ENCODE data around the gene CCDC122.

CCDC122 gene

DNA sequence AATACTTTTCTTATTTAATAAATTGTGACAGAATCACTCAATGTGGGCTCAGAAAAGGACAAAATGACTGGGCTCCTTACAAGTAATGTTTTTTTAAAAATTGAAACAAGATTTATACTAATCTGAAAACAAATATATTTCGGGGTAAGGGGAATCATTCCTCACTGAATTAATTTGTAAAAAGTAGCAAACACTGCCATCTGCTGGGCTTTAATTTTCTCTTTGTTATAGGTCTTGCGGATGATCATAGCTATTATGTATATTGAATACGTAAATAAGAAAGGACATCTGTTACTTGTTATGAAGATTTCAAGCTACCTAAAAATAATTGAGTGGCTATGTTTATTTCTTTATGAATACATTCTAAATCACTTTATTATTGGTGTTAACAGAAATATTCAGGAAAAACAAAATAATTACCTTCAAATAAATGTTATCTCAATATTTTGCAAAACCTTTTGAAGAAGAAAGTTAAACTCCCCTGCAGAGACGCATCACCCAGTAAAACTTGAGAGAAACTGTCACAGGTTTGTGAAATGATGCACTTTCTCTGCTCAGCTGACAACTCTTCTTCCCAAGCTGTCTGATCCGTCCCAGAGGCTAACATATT is 75.0 kb downstream of the CCDC122 start:
- no peak for DNase-seq (ENCODE audit: low read depth in 2 of 2)

DNA sequence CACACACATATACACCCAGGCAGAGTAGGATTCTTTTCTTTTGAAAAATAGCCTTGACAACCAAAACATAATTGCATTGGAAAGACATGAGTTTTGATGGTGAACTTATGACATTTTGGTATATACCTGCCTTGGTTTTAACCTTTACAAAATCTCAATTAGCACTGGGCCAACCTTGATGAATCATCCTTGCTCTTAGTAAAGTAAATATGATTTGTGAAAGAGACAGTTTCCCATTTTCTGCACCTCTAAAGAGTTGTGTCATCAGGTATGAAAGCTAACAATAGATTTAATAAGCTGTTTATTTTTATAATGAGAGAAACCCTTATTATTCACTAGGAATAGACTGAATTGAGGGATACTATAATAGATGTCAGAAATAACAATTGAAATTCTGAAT is 77.0 kb downstream of the CCDC122 start:
- no peak for DNase-seq (ENCODE audit: low read depth in 2 of 2)

DNA sequence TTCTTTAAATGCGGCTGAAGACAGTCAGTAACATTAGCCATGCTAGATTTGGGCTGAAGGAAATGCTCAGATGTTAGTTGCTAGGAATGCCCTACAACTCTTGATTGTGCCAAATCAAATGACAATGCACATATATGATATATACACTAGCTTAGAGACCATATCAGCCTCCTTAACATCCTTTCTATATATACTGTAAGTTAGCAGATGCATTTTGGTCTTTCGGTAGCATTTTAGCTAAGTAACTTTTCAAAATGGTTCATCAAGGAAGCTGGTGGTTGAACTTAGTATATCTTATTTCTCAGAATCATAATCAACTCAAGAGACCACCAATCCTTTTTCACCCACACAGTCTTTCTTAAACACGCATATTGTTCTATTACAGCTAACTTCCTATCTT is 78.7 kb downstream of the CCDC122 start:
- no peak for DNase-seq (ENCODE audit: low read depth in 2 of 2)

DNA sequence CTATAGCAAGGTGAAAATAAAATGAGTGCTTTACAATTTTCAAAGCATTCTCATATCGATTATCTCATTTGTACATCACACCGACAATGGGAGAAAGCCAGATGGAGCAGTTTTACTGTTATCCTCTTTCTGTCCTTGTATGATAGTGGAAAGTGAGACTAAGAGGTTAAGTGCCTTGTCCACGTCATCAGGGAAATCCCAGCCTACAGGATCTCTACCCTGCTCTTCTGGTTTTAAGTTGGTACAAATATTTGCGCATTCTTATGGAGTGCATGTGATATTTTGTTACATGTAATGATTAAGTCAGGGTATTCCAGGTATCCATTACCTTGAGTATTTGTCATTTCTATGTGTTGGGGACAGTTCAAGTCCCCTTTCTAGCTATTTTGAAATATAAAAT is 80.3 kb downstream of the CCDC122 start:
- no peak for DNase-seq (ENCODE audit: low read depth in 2 of 2)

DNA sequence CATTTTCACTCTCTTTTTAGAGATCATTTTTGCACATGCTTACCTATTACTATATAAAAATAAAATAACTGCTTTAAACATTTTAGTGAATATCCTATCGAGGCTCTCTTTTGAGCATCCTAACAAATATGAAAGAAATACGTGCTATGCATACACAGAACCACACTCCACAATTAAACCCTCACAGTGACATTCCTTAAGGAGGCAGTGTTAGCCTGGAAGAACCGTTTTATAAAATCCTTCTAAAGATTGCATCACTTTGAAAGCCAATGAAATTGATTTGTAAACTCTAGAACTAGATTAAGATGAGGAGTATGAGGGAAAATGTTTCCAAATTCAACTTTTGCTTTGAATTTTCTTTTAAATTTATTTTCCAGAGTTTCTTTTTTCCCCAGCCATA is 81.7 kb downstream of the CCDC122 start:
- DNase-seq (ENCODE audit: low read depth in 2 of 2), result no peak

DNA sequence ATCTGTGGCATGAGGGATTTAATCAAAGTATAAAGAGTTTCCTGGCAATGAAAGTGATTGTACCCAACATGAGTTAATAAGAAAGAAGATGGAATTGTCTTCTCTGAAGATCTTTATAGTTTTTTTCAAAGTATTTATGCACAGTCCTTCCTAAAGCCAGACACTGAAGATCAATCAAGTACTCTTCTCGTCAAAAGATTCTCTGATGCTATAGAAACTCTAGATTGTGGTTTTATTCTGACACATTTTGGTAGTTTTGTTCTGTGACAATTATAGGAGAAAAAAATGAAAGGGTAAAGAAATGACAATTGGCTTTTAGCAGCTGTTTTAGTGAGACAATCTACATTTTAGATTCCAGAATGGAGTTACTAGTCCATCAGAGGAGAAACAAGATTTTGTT is 82.4 kb downstream of the CCDC122 start:
- no peak for DNase-seq (ENCODE audit: low read depth in 2 of 2)

DNA sequence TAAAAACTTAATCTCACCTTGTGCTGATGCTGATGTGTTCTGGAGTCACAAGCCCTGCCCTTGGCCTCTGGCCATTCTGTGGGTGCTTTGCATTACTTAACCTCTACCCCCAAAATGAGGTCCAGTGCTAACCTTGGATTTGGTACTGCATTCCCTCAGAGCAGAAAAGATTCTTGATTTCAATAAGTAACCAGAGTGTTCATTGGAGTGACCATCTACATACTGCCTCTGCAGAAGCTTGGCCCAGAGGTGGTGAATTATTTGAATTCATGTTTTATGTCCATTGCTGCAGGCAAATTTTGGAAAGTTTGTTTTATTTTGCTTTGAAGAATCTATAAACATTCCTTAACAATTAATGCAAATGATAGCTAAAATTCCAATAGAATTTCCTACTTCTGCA is 85.1 kb downstream of the CCDC122 start:
- no peak for DNase-seq (ENCODE audit: low read depth in 2 of 2)

DNA sequence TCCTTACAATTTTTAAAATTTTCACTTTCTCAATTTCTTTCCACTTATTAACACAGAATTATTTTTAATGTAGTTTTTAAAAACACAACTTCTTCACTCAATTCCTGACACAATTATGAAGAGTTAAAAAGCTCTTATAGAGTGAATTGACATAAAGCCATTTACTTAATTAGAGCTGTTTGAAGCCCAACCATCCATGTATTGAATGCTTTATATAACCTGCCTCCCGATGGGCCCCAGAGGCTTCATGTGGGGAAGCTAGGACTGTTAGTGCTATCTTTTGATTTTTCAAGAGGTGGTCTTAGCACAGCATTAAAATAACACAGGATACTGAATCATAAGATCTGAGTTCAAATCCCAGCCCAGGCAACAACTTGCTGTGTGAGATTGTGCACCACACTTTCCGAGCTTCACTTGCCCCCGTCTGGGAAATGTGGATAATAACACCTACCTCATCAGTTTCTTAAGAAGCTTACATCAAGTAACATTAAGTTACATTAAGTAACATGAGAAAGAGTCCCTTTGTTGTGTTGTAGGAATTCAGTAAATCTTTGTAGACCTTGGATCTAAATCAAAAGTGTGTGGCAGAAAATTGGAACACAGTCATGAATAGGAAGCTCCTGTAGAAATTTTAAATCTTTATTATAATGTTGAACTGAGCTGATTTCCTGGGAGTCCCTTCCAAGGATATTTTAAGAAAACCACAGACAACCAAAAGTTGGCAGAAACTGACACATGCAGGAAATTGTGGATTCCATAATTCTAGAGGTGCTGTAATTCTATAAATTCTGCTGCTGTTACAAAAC is 87.3 kb downstream of the CCDC122 start:
- no peak for DNase-seq (ENCODE audit: low read depth in 2 of 2)

DNA sequence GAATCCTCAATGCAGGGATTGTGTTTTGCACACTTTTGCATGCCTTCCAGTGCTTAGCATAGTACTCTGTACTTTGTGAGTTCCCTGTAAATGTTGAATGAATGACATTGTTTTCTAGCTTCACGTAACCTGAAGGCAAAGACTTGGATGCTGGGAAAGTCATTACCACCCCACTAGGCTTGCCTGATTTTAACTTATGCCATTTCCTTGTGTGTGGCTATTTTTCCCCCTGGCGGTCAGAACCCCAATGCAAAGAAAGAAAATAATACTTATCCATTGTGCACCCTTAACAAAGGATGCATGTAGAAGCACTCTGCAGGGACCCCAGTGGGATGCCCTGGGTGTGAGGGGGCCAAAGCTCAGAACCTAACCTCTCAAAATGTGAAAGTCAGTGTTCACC is 91.5 kb downstream of the CCDC122 start:
- no peak for DNase-seq (ENCODE audit: low read depth in 2 of 2)

DNA sequence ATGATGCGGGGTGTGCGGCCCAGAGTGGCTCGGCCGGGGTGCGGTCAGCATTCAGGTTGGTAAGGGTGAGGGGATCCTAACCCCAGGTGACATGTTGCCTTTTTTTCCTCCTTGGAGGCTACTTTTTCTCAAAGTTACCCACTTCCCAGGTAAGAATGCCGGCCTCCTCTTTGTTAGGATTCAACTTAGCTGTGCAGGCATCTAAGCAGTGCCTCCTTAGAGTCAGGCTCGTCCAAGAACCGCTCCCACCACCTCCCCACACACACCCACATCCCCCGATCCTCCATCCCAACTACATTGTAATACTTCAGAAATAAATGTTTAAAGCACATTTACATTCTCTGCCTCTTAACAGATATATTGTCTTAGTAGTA is 92.0 kb downstream of the CCDC122 start:
- DNase-seq (ENCODE audit: low read depth in 2 of 2), result no peak

DNA sequence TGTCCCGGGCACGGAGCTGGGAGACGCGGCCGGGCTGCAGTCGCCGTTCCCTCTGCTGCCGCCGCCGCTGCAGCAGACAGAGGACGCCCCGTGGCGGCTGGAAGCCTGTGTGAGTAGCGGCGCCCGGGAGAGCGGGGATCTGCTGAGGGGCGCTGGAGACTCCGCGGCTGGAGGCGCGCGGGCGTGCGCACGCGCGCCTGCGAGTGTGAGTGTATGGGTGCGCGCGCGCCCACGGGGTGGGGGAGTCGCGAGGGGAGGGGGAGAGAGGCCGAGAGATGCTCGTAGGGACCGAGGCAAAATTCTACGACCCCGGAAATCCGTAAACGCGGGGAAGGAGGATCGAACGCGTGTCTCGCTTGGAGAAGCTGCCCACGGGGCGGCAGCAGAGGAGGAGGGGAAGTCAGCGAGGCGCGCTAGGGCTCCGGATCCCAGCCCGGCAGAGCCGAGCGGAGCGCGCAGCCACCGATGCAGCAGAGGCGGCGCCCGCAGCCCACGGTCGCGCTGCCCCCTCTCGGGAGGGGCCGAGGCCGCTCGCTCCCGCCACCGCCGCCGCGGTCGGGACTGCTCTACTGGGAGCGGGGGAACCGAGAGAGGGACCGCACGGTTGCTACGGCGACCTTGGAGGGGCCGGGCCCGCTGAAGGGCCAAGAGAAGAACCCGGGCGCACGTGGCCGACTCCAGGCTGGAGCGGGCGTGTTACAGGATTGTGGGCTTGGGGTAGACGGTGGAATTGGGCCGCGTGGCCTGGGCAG is 92.6 kb downstream of the CCDC122 start, which contains the start of gene ENOX1:
Gene ENOX1 (minus strand): TSS at position 207 of the 752 bp plus-strand sequence.
- no peak for DNase-seq (ENCODE audit: low read depth in 2 of 2)

DNA sequence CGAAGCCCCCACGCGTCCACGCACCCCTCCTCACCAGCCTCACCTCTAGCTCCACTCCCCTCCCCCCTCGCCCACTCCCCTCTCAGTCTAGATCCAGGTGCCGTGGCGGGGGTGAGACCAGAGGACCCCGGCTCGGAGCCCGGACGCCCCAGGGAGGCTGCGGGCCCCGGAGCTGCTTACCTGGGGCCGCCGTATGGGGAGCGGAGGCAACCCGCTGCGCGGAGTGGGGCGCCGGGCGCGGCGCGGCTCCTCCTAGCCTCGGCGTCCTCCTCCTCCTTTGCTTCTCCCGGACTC is 93.1 kb downstream of the CCDC122 start:
- DNase-seq (ENCODE audit: low read depth in 2 of 2), result no peak

Data from stimulated activated CD8-positive, alpha-beta memory T cell treated with anti-CD3 and anti-CD28 coated beads, Interleukin-15, amount 100 ng/mL, for 48 hours (primary cell).